GM19023 (cell line): ENCODE data around the gene MUTYH.

Experiments
- ATAC-seq: cut with Tn5 transposase; IDR thresholded peaks from one replicate; pipeline ENCODE4 v1.9.1; 2021; ENCODE audit warnings: mild to moderate bottlenecking, moderate library complexity; ENCODE audit not compliant: unreplicated experiment

The MUTYH gene

DNA sequence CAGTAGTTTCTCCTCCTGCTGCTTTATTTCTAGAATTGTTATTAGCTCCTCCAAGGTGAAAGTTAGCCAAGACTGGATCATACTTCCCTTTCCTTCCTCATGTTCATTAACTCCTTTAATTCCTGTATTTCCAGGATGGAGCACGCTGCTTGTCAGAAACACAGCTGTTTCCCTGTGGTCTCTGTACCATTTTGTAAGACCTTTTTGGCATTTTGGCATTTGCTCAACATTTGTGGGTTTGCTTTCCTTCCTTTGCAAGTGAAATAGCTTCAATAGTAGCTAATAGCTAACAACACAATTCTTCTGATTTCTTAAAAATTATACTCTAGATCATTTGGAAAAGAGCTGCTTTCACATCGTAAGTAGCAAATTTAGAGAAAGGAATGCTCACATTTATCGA lies 57.9 kb downstream of the MUTYH start:
- ATAC-seq: no peak
